Measurements from ENCODE around the gene CFAP74. TPM values are rescaled to one million over a fixed set of nuclear protein-coding genes. Genes with fewer than 3 reads are reported as not detected.

CFAP74 gene
- total and polyA plus RNA-seq, 9 of the 15 experiments (the other 6 are each of a cell fraction or from before 2014, with no cell fraction given) = 0.03 to 0.15 (median 0.05) TPM; not detected in 6

GRCh38 chr1:1974834-1975233, 28.8 kb downstream of the CFAP74 start:
- H4K20me1 ChIP-seq (replicated peaks; ENCODE audit: control insufficient read depth, insufficient read depth, low read length) = 0 out of 2 replicates have a peak, but pooled peaks cover 7% of the 10 kb centered on the region
- H3K9ac ChIP-seq (ENCODE audit: insufficient read depth in 1 of 2, low read depth in 2 of 2, low read length in 2 of 2) = no peak overlapping the region
- no peaks in the 10 kb centered on the region for H3K36me3 ChIP-seq (ENCODE audit: control insufficient read depth, insufficient read depth, low read length)
- peak in 2 of 4 experiments; percentile 53 to 59 for DNase-seq (ENCODE audit: extremely low read depth in 1 of 4, low spot score in 3 of 4)
- TF ChIP-seq MIER1 (IDR thresholded peaks at IDR 0.05; ENCODE audit: low read depth) (0 out of 2 replicates have a peak, but pooled peaks have one; percentile 35), REST (IDR thresholded peaks at IDR 0.05; ENCODE audit: borderline replicate concordance) (peak; percentile 69), REST (CRISPR knock-in tag; IDR thresholded peaks at IDR 0.05; ENCODE audit: low read depth) (no peak), ZNF76 (CRISPR knock-in tag; IDR thresholded peaks at IDR 0.05; ENCODE audit: borderline replicate concordance) (no peak)
- BruUV-seq (replicated peaks) = no TSS peak
- H3K4me1 ChIP-seq (replicated peaks in 1 of 2; ENCODE audit: control insufficient read depth in 2 of 2, insufficient read depth in 2 of 2, low read length in 2 of 2) = peaks cover 0 to 32% of the 10 kb centered on the region in 2 experiments; a peak in 1 of 5 replicates
- H2AFZ ChIP-seq (ENCODE audit: low read depth, low read length) = no peak overlapping the region
- H3K79me2 ChIP-seq (ENCODE audit: control insufficient read depth, insufficient read depth, low read length) = no peaks in the 10 kb centered on the region
- H3K27ac ChIP-seq (ENCODE audit: extremely low read depth, low read depth, low read length) = no peak overlapping the region
- 8% methylated on average over 22 of the region's 22 CpGs for WGBS (ENCODE audit: insufficient coverage, low coverage, missing lambda C conversion rate)
- no peak overlapping the region for H3K4me3 ChIP-seq
- in situ Hi-C loops (cut with MboI) = no loop called here
- ATAC-seq = peak; percentile 47
- intact Hi-C loops (cut with micrococcal nuclease) = no loop called here
- H3K9me1 ChIP-seq (ENCODE audit: control insufficient read depth, insufficient read depth, low read length) = no peaks in the 10 kb centered on the region
- ChIA-PET POLR2A (no interaction called here), CTCF (ENCODE audit: low intra/inter-chr PET ratio) (no interaction called here)
- H3K9me3 ChIP-seq (replicated peaks; ENCODE audit: control insufficient read depth, insufficient read depth, low read depth, low read length) = peaks cover 9% of the 10 kb centered on the region
- H3K27me3 ChIP-seq (ENCODE audit: control insufficient read depth in 2 of 2, insufficient read depth in 2 of 2, low read length in 2 of 2) = peaks cover 42 to 71% of the 10 kb centered on the region in 2 experiments
- FAIRE-seq = no peak
- H3K4me2 ChIP-seq (ENCODE audit: insufficient read depth, low read length) = no peak overlapping the region
